ENCODE results near the gene IL32.

The IL32 gene

GRCh38 chr16:3020604-3021448 lies 44.6 kb upstream of the IL32 start:
- in situ Hi-C loops (cut with HindIII; ENCODE audit: low sequenced_read_pairs), result no loop called here
- peak overlapping the region; percentile 93 for H3K4me3 ChIP-seq (ENCODE audit: low read depth, low read length)
- no peak for TF ChIP-seq CTCF (IDR thresholded peaks at IDR 0.05; ENCODE audit: low read depth, low read length, missing control alignments)
- peak; percentile 34 for DNase-seq (ENCODE audit: low read depth)

GRCh38 chr16:3021449-3022207 lies 43.8 kb upstream of the IL32 start:
- TF ChIP-seq CTCF (IDR thresholded peaks at IDR 0.05; ENCODE audit: low read depth, low read length, missing control alignments), result peak; percentile 38
- H3K4me3 ChIP-seq (ENCODE audit: low read depth, low read length), result peak overlapping the region; percentile 93
- peak; percentile 91 for DNase-seq (ENCODE audit: low read depth)
- in situ Hi-C loops (cut with HindIII; ENCODE audit: low sequenced_read_pairs), result no loop called here

- in situ Hi-C loops (cut with HindIII; ENCODE audit: low sequenced_read_pairs), result no loop called here
- no peak for TF ChIP-seq CTCF (IDR thresholded peaks at IDR 0.05; ENCODE audit: low read depth, low read length, missing control alignments)
- peak; percentile 94 for DNase-seq (ENCODE audit: low read depth)
- H3K4me3 ChIP-seq (ENCODE audit: low read depth, low read length), result peak overlapping the region; percentile 93
These were observed 43.2 kb upstream of the IL32 start for GRCh38 chr16:3022208-3022683.

- TF ChIP-seq CTCF (IDR thresholded peaks at IDR 0.05; ENCODE audit: low read depth, low read length, missing control alignments), result no peak
- in situ Hi-C loops (cut with HindIII; ENCODE audit: low sequenced_read_pairs), result no loop called here
- peak overlapping the region; percentile 93 for H3K4me3 ChIP-seq (ENCODE audit: low read depth, low read length)
- no peak for DNase-seq (ENCODE audit: low read depth)
These were observed 42.6 kb upstream of the IL32 start for GRCh38 chr16:3022684-3023414.

- in situ Hi-C loops (cut with HindIII; ENCODE audit: low sequenced_read_pairs), result no loop called here
- no peak for TF ChIP-seq CTCF (IDR thresholded peaks at IDR 0.05; ENCODE audit: low read depth, low read length, missing control alignments)
- DNase-seq (ENCODE audit: low read depth), result no peak
- peak overlapping the region; percentile 93 for H3K4me3 ChIP-seq (ENCODE audit: low read depth, low read length)
These were observed 42.1 kb upstream of the IL32 start for GRCh38 chr16:3023415-3023668.

All from astrocyte of the cerebellum (primary cell).